ENCODE data around the gene INSYN1. TPM values are rescaled to one million over a fixed set of nuclear protein-coding genes. Genes with fewer than 3 reads are reported as not detected.

INSYN1 gene
- total and polyA plus RNA-seq, 2 donors (not counting 3 experiments of a cell fraction or from before 2014, with no cell fraction given), result 0.18 to 0.58 TPM

DNA sequence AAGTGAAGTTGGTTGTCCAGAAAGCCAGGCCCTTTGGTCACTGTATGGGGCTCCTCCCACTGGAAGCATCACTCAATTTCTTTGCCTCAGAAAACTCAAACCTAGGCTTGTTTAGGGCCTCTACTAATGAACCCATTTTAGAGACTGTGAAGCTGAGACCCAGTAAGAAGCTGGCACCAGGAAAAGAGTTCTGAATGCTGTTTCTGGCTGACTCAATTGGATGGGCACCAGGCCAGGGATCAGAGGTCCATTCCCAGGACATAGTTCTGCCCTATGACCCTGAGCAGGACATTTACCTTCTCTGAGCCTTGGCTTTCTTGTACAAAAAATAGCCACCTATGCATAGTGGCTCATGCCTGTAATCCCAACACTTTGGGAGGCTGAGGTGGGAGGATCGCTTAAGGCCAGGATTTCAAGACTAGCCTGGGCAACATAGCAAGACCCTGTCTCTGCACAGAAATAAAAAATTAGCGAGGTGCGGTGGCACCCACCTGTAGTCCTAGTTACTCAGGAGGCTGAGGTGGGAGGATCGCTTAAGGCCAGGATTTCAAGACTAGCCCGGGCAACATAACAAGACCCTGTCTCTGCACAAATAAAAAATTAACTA, 38.4 kb downstream of the INSYN1 start:
- Histone ChIP-seq H3K27me3 (ENCODE audit: control insufficient read depth in 2 of 2, insufficient read depth in 2 of 2, low read length in 2 of 2) (peaks cover 0 to 2% of the 10 kb centered on the region in 2 experiments), H3K4me3 (replicated peaks in 1 of 3; ENCODE audit: insufficient read depth in 1 of 3, low read depth in 1 of 3, low read length in 3 of 3) (no peak overlapping the region), H3K9ac (replicated peaks; ENCODE audit: extremely low read depth, insufficient read depth, low read length) (no peak overlapping the region), H3K27ac (ENCODE audit: insufficient read depth, low read depth, low read length) (no peak overlapping the region), H3K4me2 (ENCODE audit: insufficient read depth, low read length) (no peak overlapping the region), H3K79me2 (ENCODE audit: control insufficient read depth, insufficient read depth, low read length) (no peaks in the 10 kb centered on the region), H4K20me1 (replicated peaks; ENCODE audit: control insufficient read depth, extremely low read depth, insufficient read depth, low read length) (no peaks in the 10 kb centered on the region), H2AFZ (ENCODE audit: low read depth, low read length) (no peak overlapping the region), H3K4me1 (ENCODE audit: control insufficient read depth, extremely low read depth, insufficient read depth, low read length) (peaks cover 4% of the 10 kb centered on the region), H3K9me3 (replicated peaks; ENCODE audit: control insufficient read depth, insufficient read depth, low read length) (no peaks in the 10 kb centered on the region), H3K9me1 (replicated peaks; ENCODE audit: control insufficient read depth, extremely low read depth, insufficient read depth, low read length) (no peaks in the 10 kb centered on the region), H3K36me3 (ENCODE audit: control insufficient read depth in 2 of 2, extremely low read depth in 1 of 2, insufficient read depth in 2 of 2, low read length in 2 of 2) (peaks cover 0 to 4% of the 10 kb centered on the region in 2 experiments)
- dilution Hi-C loops (cut with MboI; ENCODE audit: extremely low pct_ligation_motif_present, low sequenced_read_pairs) (no loop called here), intact Hi-C loops (cut with micrococcal nuclease) (no loop called here)
- no peak for DNase-seq (ENCODE audit: low read depth, low spot score)
- ChIA-PET CTCF (interaction anchor here (1.3 to 2.1 kb wide), 2 partner anchors 10 to 15 kb away, joined by 3 to 7 read pairs; no protein-coding TSS in a partner anchor), POLR2A (interaction anchor here (0.5 kb wide), 1 partner anchor 1834 kb away, joined by 3 read pairs; no protein-coding TSS in a partner anchor)
- BruUV-seq (replicated peaks), result no TSS peak
- no peak for FAIRE-seq
- no peak for TF ChIP-seq EZH2 (IDR thresholded peaks at IDR 0.05; ENCODE audit: borderline replicate concordance, low read depth, low read length, severe bottlenecking)
- no peak for TF ChIP-seq POLR2AphosphoS5 (IDR thresholded peaks at IDR 0.05; ENCODE audit: insufficient read depth, low read depth, low read length)
- no peak for TF ChIP-seq CTCF (IDR thresholded peaks at IDR 0.05; ENCODE audit: extremely low read depth in 1 of 2, insufficient read depth in 1 of 2, low read depth in 1 of 2, low read length in 2 of 2)
- no peak for TF ChIP-seq FOS (IDR thresholded peaks at IDR 0.05; ENCODE audit: borderline replicate concordance, insufficient read depth, low read length)
- TF ChIP-seq POLR2A (IDR thresholded peaks at IDR 0.05; ENCODE audit: low read depth, low read length), result no peak
- TF ChIP-seq, protein P1, sequence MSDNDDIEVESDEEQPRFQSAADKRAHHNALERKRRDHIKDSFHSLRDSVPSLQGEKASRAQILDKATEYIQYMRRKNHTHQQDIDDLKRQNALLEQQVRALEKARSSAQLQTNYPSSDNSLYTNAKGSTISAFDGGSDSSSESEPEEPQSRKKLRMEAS (IDR thresholded peaks at IDR 0.05; ENCODE audit: insufficient read depth, insufficient read length), result no peak
- TF ChIP-seq JUN (IDR thresholded peaks at IDR 0.05; ENCODE audit: borderline replicate concordance, insufficient read depth, insufficient read length, low read depth), result no peak
- TF ChIP-seq GATA2 (IDR thresholded peaks at IDR 0.05; ENCODE audit: insufficient read depth, insufficient read length, low read depth, low read length), result no peak
- TF ChIP-seq MYC (IDR thresholded peaks at IDR 0.05; ENCODE audit: low read depth, low read length), result no peak

Measured in endothelial cell of umbilical vein (primary cell).